ENCODE data around the gene C12orf75.
A peak's percentile ranks its signal among the peaks of the same experiment; 100 is the strongest.

- TF ChIP-seq, protein P1, sequence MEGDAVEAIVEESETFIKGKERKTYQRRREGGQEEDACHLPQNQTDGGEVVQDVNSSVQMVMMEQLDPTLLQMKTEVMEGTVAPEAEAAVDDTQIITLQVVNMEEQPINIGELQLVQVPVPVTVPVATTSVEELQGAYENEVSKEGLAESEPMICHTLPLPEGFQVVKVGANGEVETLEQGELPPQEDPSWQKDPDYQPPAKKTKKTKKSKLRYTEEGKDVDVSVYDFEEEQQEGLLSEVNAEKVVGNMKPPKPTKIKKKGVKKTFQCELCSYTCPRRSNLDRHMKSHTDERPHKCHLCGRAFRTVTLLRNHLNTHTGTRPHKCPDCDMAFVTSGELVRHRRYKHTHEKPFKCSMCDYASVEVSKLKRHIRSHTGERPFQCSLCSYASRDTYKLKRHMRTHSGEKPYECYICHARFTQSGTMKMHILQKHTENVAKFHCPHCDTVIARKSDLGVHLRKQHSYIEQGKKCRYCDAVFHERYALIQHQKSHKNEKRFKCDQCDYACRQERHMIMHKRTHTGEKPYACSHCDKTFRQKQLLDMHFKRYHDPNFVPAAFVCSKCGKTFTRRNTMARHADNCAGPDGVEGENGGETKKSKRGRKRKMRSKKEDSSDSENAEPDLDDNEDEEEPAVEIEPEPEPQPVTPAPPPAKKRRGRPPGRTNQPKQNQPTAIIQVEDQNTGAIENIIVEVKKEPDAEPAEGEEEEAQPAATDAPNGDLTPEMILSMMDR (IDR thresholded peaks at IDR 0.05; ENCODE audit: insufficient read depth, low read depth, low read length): peak; percentile 99
- no peak for TF ChIP-seq EZH2 (IDR thresholded peaks at IDR 0.05; ENCODE audit: insufficient read depth, low read length)
Observed at GRCh38 chr12:105420659-105421240, 90.3 kb downstream of the C12orf75 start.

All from astrocyte (in vitro differentiated cells and primary cell).